Calu3 (cell line): ENCODE data around the gene IL1A. TPM values are rescaled to one million over a fixed set of nuclear protein-coding genes. Genes with fewer than 3 reads are reported as not detected.
A peak's percentile ranks its signal among the peaks of the same experiment; 100 is the strongest.

ENCODE experiments used
- BruUV-seq: library from RNA; stranded (reverse); fragments of 400-500 nt; replicated peaks from 2 replicates; lab custom pipeline; 2021; lab: Mats Ljungman, UMichigan
- CTCF ChIA-PET: fragments of 300-600 bp; sonication (Branson Sonifier 250); formaldehyde crosslinking; loops from one replicate; lab custom pipeline; 2022; ENCODE audit warnings: antibody characterized with exemption; lab: Charles Lee
- DNase-seq: peaks from one replicate; pipeline ENCODE4 v3.0.0; 2022
- H3K27ac Mint-ChIP-seq: one replicate; pipeline ENCODE4 v1.8.0; 2022; ENCODE audit warnings: mixed read lengths; ENCODE audit not compliant: unreplicated experiment
- H3K27me3 Mint-ChIP-seq: one replicate; pipeline ENCODE4 v1.8.0; 2022; ENCODE audit warnings: mixed read lengths; ENCODE audit not compliant: unreplicated experiment
- H3K36me3 Mint-ChIP-seq: one replicate; pipeline ENCODE4 v1.8.0; 2022; ENCODE audit warnings: mild to moderate bottlenecking, moderate library complexity, mixed read lengths; ENCODE audit not compliant: insufficient read depth, unreplicated experiment
- H3K4me1 Mint-ChIP-seq: one replicate; pipeline ENCODE4 v1.8.0; 2022; ENCODE audit warnings: mild to moderate bottlenecking, low read depth, mixed read lengths; ENCODE audit not compliant: unreplicated experiment
- H3K4me3 Mint-ChIP-seq: one replicate; pipeline ENCODE4 v1.8.0; 2022; ENCODE audit warnings: mild to moderate bottlenecking, low read depth, moderate library complexity, mixed read lengths; ENCODE audit not compliant: unreplicated experiment
- H3K9me3 Mint-ChIP-seq: one replicate; pipeline ENCODE4 v1.8.0; 2022; ENCODE audit warnings: low read depth, mixed read lengths; ENCODE audit not compliant: unreplicated experiment
- intact Hi-C: fragments of 100-400 bp; cut with micrococcal nuclease; formaldehyde crosslinking; loops from one replicate; pipeline ENCODE4 v1.10.0; 2022; ENCODE audit not compliant: unreplicated experiment
- total RNA-seq: library from RNA; stranded (reverse); gene quantifications from 2 replicates; pipeline ENCODE4 v1.2.3, GENCODE V29; 2022
- TF ChIP-seq, protein P1 (sequence below): fragments of 200-600 bp; IDR thresholded peaks from one replicate; pipeline ENCODE4 v1.8.0; 2022; ENCODE audit warnings: antibody characterized with exemption; ENCODE audit not compliant: unreplicated experiment

IL1A gene
- total RNA-seq, 1 experiment from 2014 or later: 14.4 TPM

DNA sequence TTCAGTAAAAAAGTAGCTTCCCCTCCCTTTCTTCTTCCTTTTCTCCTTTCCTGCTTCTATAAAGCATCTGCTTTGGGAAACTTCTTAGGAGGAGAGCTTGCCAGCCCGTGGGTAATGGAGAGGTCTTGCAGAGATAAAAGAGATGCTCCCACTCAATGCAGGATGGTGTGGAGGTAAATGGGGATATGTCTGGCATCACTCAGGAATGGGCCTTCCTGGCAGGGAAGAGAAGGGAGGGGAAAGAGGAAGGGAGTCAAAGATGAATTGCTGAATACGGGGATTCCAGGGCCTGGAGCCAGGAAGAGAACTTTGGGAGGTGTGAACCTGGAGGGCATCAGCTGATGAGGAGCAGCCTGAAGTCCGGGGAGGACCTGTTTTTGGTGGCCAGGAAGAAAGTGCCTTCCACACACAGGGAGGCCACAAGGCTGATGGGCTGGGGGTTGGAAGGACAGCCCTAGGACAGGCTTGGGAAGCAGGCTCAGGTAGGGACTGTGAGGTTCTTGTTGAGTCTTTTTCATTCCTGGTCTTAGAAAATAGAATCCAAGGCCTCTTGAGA is 27.1 kb upstream of the IL1A start:
- CTCF ChIA-PET: interaction anchor here (0.6 to 0.9 kb wide), 3 partner anchors 70 to 185 kb away, joined by 3 read pairs; no protein-coding TSS in a partner anchor
- BruUV-seq: TSS peak; percentile 61

DNA sequence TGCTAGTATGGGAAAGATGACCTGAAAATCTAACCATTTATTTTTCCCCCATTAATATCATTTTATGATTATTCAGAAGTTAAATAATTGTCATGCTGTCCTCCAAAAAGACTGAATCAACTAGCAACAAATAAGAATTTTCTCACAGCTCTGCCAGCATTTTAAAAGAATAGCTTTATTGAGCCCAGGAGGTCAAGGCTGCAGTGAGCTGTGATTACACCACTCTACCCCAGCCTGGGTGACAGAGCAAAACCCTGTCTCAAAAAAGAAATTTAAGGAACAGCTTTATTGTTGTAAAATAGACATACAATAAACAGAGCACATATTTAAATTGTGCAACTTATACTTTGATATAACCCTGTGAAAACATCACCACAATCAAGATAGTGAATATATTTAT is 24.8 kb upstream of the IL1A start:
- Mint-ChIP-seq H3K27ac (peak overlapping the region; percentile 73), H3K4me3 (no peak overlapping the region), H3K27me3 (no peaks in the 10 kb centered on the region), H3K4me1 (peaks cover 82% of the 10 kb centered on the region), H3K9me3 (peaks cover 14% of the 10 kb centered on the region), H3K36me3 (peaks cover 35% of the 10 kb centered on the region)
- TF ChIP-seq, protein P1, sequence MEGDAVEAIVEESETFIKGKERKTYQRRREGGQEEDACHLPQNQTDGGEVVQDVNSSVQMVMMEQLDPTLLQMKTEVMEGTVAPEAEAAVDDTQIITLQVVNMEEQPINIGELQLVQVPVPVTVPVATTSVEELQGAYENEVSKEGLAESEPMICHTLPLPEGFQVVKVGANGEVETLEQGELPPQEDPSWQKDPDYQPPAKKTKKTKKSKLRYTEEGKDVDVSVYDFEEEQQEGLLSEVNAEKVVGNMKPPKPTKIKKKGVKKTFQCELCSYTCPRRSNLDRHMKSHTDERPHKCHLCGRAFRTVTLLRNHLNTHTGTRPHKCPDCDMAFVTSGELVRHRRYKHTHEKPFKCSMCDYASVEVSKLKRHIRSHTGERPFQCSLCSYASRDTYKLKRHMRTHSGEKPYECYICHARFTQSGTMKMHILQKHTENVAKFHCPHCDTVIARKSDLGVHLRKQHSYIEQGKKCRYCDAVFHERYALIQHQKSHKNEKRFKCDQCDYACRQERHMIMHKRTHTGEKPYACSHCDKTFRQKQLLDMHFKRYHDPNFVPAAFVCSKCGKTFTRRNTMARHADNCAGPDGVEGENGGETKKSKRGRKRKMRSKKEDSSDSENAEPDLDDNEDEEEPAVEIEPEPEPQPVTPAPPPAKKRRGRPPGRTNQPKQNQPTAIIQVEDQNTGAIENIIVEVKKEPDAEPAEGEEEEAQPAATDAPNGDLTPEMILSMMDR: no peak
- CTCF ChIA-PET: interaction anchor here (0.9 kb wide), 1 partner anchor 72 kb away, joined by 3 read pairs; no protein-coding TSS in a partner anchor
- no peak for DNase-seq
- intact Hi-C loops: no loop called here
- no TSS peak for BruUV-seq

More for the DNA sequence above, 27.1 kb upstream of the IL1A start:
- Mint-ChIP-seq H3K4me3 (no peak overlapping the region), H3K27ac (peak overlapping the region; percentile 89), H3K4me1 (peaks cover 71% of the 10 kb centered on the region), H3K27me3 (no peaks in the 10 kb centered on the region), H3K9me3 (peaks cover 14% of the 10 kb centered on the region), H3K36me3 (peaks cover 23% of the 10 kb centered on the region)
- TF ChIP-seq, protein P1: no peak
- intact Hi-C loops: loop anchor here (5.0 kb wide), 2 partner anchors 56 to 71 kb away; no protein-coding TSS in a partner anchor
- no peak for DNase-seq

DNA sequence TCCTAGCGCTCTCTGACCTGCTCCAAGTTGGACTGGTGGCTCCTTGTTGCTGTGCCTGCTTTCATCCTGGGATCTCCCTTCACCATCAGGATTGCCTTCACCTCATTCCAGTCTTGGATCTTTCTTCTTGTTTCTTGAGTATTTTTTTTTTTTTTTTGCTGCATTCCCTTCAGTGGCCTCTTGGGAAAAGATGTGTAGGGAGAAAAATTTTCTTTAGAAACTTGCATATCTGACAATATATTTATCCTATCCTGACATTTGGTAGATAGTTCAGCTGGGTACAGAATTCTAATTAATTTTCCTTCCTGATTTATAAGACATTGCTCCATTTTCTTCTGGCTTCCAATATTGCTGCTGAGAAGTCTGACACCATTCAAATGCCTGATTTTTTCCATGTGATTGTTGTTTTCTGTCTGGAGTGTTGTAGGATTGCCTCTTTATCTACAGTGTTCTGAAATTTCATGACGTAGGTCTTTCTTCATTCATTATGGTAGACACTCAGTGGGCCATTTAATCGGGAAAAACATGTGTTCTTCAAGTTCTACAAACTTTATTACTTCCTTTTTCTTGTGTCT is 23.0 kb upstream of the IL1A start:
- peaks cover 14% of the 10 kb centered on the region for H3K9me3 Mint-ChIP-seq
- no peak for DNase-seq
- CTCF ChIA-PET: no interaction called here

DNA sequence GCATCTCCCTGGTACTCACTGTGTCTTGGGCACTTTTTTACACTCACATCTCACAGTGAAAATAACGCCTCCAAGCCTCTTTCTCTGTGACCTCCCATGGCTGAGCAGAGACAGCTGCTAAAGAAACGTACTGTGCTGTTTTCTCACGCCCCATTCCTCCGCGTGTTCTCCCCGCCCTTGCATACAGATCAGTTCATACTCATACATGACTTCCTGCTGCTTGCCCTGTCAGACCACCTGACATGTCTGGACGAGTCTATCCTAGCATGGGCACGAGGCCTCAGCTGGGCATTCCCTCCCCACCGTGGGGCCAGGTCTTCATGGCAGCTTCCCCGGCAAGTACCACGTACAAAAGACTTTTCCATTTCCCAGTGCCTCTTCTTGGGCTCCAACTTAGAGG is 21.2 kb upstream of the IL1A start:
- Mint-ChIP-seq H3K4me3 (no peak overlapping the region), H3K36me3 (peaks cover 20% of the 10 kb centered on the region), H3K27ac (peak overlapping the region; percentile 78), H3K4me1 (peaks cover 64% of the 10 kb centered on the region), H3K27me3 (no peaks in the 10 kb centered on the region), H3K9me3 (peaks cover 15% of the 10 kb centered on the region)
- DNase-seq: no peak
- no TSS peak for BruUV-seq
- TF ChIP-seq, protein P1: no peak
- CTCF ChIA-PET: no interaction called here
- intact Hi-C loops: no loop called here

More for the DNA sequence above, 23.0 kb upstream of the IL1A start:
- H3K4me1 Mint-ChIP-seq: peaks cover 77% of the 10 kb centered on the region
- H3K27ac Mint-ChIP-seq: peak overlapping the region; percentile 40
- intact Hi-C loops: no loop called here
- H3K4me3 Mint-ChIP-seq: no peak overlapping the region
- TF ChIP-seq, protein P1: no peak
- peaks cover 32% of the 10 kb centered on the region for H3K36me3 Mint-ChIP-seq
- no peaks in the 10 kb centered on the region for H3K27me3 Mint-ChIP-seq
- BruUV-seq: no TSS peak
